Measurements from ENCODE around the gene MS4A13.

MS4A13 gene

DNA sequence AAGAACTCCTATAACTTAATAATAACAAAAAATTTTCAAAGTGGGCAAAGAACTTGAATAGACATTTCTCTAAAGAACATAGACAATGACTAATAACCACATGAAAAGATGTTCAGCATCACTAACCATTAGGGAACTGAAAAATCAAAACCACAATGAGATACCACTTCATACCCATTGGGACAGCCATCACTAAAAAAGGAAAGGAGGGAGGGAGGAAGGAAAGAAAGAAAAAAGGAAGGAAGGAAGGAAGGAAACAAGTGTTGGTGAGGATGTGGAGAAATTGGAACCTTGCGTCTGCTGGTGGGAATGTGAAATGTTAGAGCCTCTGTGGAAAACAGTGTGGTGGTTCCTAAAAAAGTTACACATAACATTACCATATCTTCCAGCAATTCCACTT lies 55.8 kb downstream of the MS4A13 start:
- H3K4me3 ChIP-seq (ENCODE audit: control insufficient read depth, low read depth, low read length): no peak overlapping the region
- no peak for DNase-seq (ENCODE audit: low read depth)
- TF ChIP-seq, protein P1, sequence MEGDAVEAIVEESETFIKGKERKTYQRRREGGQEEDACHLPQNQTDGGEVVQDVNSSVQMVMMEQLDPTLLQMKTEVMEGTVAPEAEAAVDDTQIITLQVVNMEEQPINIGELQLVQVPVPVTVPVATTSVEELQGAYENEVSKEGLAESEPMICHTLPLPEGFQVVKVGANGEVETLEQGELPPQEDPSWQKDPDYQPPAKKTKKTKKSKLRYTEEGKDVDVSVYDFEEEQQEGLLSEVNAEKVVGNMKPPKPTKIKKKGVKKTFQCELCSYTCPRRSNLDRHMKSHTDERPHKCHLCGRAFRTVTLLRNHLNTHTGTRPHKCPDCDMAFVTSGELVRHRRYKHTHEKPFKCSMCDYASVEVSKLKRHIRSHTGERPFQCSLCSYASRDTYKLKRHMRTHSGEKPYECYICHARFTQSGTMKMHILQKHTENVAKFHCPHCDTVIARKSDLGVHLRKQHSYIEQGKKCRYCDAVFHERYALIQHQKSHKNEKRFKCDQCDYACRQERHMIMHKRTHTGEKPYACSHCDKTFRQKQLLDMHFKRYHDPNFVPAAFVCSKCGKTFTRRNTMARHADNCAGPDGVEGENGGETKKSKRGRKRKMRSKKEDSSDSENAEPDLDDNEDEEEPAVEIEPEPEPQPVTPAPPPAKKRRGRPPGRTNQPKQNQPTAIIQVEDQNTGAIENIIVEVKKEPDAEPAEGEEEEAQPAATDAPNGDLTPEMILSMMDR (conservative IDR thresholded peaks at IDR 0.05; ENCODE audit: control insufficient read depth, insufficient read depth, low read depth, low read length): no peak

DNA sequence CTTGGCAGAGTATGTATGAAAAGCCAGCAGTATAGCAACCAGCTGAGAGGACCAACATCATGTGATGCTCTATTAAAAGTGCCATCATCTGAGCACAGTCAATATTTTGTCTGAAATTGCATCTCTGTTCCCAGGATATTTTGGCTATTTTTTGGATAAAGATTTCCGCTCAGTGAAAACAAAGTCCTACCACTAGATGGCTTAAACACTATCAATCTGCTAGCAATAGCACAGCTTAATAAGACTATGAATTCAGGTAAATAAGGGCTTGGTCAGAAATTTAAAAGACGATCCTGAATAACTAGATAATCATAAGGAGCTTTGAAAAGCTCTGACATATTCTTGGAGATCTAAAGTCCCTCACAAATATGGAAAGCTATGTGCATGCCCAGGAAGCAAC lies 74.4 kb downstream of the MS4A13 start:
- TF ChIP-seq, protein P1 (conservative IDR thresholded peaks at IDR 0.05; ENCODE audit: control insufficient read depth, insufficient read depth, low read depth, low read length): no peak
- no peak for DNase-seq (ENCODE audit: low read depth)

More for the DNA sequence above, 74.4 kb downstream of the MS4A13 start:
- H3K4me3 ChIP-seq (ENCODE audit: control insufficient read depth, low read depth, low read length): no peak overlapping the region

Data from fibroblast of mammary gland (primary cell).